ENCODE data around the gene CDK5R2. TPM values are rescaled to one million over a fixed set of nuclear protein-coding genes. Genes with fewer than 3 reads are reported as not detected.
A peak's percentile ranks its signal among the peaks of the same experiment; 100 is the strongest.

Gene CDK5R2
- total RNA-seq, 2 experiments from 2014 or later = not detected

DNA sequence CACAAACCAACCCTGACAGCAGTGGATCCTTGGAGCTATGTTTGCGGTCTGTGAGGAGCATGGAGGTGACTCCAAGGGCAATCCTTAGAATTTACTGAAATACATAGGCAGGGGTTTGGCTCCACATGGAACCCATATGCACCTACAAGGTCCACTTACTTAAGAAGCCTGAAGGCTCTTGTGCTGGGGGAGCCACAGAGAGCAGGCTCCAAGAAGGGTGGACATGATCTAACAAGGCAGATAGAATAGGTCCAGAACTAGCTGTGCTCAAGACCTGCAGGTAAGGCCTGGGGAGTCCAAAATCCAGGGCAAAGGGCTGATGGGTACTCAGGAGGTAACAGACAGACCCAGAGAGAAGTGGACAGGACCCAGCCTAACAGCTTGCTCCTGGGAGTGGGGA, 1.2 kb upstream of the CDK5R2 start:
- intact Hi-C loops (cut with micrococcal nuclease) = no loop called here
- Mint-ChIP-seq H3K4me3 (no peak overlapping the region), H3K36me3 (ENCODE audit: low read depth) (peaks cover 2% of the 10 kb centered on the region), H3K27ac (no peak overlapping the region), H3K4me1 (ENCODE audit: low read depth) (peaks cover 11% of the 10 kb centered on the region), H3K9me3 (no peaks in the 10 kb centered on the region), H3K27me3 (peaks cover 65% of the 10 kb centered on the region)
- ChIA-PET CTCF (interaction anchor here (0.7 to 2.2 kb wide), 8 partner anchors 22 to 340 kb away, joined by 3 to 8 read pairs (median 4); no protein-coding TSS in a partner anchor), POLR2A (no interaction called here)
- TF ChIP-seq, protein P1, sequence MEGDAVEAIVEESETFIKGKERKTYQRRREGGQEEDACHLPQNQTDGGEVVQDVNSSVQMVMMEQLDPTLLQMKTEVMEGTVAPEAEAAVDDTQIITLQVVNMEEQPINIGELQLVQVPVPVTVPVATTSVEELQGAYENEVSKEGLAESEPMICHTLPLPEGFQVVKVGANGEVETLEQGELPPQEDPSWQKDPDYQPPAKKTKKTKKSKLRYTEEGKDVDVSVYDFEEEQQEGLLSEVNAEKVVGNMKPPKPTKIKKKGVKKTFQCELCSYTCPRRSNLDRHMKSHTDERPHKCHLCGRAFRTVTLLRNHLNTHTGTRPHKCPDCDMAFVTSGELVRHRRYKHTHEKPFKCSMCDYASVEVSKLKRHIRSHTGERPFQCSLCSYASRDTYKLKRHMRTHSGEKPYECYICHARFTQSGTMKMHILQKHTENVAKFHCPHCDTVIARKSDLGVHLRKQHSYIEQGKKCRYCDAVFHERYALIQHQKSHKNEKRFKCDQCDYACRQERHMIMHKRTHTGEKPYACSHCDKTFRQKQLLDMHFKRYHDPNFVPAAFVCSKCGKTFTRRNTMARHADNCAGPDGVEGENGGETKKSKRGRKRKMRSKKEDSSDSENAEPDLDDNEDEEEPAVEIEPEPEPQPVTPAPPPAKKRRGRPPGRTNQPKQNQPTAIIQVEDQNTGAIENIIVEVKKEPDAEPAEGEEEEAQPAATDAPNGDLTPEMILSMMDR (IDR thresholded peaks at IDR 0.05) = no peak
- no peak for ATAC-seq
- no peak for DNase-seq

DNA sequence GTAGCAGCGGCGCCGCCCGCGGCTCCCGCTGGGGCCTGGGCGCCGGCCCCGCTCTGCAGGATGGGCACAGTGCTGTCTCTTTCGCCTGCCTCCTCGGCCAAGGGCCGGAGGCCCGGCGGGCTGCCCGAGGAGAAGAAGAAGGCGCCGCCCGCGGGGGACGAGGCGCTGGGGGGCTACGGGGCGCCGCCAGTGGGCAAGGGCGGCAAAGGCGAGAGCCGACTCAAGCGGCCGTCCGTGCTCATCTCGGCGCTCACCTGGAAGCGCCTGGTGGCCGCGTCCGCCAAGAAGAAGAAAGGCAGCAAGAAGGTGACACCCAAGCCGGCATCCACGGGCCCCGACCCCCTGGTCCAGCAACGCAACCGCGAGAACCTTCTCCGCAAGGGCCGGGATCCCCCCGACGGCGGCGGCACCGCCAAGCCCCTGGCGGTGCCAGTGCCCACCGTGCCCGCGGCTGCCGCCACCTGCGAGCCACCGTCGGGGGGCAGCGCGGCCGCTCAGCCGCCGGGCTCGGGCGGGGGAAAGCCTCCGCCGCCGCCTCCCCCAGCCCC, 369 bp downstream of the CDK5R2 start:
- Mint-ChIP-seq H3K27ac (no peak overlapping the region), H3K27me3 (peaks cover 76% of the 10 kb centered on the region), H3K36me3 (ENCODE audit: low read depth) (peaks cover 2% of the 10 kb centered on the region), H3K4me1 (ENCODE audit: low read depth) (peaks cover 17% of the 10 kb centered on the region), H3K4me3 (no peak overlapping the region), H3K9me3 (no peaks in the 10 kb centered on the region)
- POLR2A ChIA-PET = interaction anchor here (0.7 to 1.0 kb wide), 2 partner anchors 13 to 280 kb away, joined by 3 read pairs; no protein-coding TSS in a partner anchor
- CTCF ChIA-PET = interaction anchor here (0.9 to 2.2 kb wide), 5 partner anchors 18 to 83 kb away, joined by 3 to 8 read pairs (median 6); no protein-coding TSS in a partner anchor
- no peak for ATAC-seq
- TF ChIP-seq, protein P1 (IDR thresholded peaks at IDR 0.05) = no peak
- intact Hi-C loops (cut with micrococcal nuclease) = no loop called here
- DNase-seq = no peak

DNA sequence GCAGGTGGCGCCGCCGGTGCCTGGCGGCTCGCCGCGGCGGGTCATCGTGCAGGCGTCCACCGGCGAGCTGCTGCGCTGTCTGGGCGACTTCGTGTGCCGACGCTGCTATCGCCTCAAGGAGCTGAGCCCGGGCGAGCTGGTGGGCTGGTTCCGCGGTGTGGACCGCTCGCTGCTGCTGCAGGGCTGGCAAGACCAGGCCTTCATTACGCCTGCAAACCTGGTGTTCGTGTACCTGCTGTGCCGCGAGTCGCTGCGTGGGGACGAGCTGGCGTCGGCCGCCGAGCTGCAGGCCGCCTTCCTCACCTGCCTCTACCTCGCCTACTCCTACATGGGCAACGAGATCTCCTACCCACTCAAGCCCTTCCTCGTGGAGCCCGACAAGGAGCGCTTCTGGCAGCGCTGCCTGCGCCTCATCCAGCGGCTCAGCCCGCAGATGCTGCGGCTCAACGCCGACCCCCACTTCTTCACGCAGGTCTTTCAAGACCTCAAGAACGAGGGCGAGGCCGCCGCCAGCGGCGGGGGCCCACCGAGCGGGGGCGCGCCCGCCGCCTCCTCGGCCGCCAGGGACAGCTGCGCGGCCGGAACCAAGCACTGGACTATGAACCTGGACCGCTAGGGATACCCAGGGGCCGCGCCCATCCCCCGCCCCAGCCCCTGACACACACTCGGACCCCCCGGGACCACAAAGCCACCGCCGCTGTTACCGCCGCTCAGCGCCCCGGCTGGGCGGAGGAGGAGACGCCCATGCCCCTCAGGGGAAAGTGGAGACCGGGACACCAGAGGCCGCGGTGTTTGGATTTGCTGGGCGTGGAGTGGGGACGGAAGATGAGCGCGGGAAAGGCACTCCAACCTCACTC, 1.1 kb downstream of the CDK5R2 start:
- no peak for ATAC-seq
- ChIA-PET POLR2A (no interaction called here), CTCF (interaction anchor here (0.7 kb wide), 1 partner anchor 113 kb away, joined by 3 read pairs; no protein-coding TSS in a partner anchor)
- Mint-ChIP-seq H3K9me3 (no peaks in the 10 kb centered on the region), H3K36me3 (ENCODE audit: low read depth) (peaks cover 2% of the 10 kb centered on the region), H3K27ac (no peak overlapping the region), H3K4me1 (ENCODE audit: low read depth) (peaks cover 17% of the 10 kb centered on the region), H3K27me3 (peaks cover 75% of the 10 kb centered on the region), H3K4me3 (peak overlapping the region; percentile 21)
- no peak for DNase-seq
- TF ChIP-seq, protein P1 (IDR thresholded peaks at IDR 0.05) = no peak
- intact Hi-C loops (cut with micrococcal nuclease) = no loop called here

DNA sequence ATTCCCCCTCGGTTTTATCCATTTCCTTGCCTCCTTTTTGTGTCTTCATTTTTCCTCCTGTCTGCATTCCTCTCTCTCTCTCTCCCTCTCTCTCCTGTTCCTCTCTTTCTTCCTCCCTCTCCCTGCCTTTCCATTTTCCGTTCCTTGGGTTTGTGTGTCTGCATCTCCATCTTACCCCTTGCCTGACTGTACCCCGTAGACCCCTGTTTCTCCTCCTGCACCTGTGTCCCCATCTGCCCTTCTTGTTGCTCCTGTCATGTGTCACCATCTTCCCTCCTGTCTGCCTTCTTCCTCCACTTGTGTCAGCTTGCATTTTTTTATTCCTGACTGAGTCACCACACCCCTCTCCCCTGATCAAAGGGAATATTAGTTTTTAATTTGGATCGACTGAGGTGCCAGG, 1.8 kb downstream of the CDK5R2 start:
- Mint-ChIP-seq H3K27me3 (peaks cover 79% of the 10 kb centered on the region), H3K4me1 (ENCODE audit: low read depth) (peaks cover 17% of the 10 kb centered on the region), H3K9me3 (no peaks in the 10 kb centered on the region), H3K27ac (no peak overlapping the region), H3K36me3 (ENCODE audit: low read depth) (peaks cover 2% of the 10 kb centered on the region), H3K4me3 (no peak overlapping the region)
- intact Hi-C loops (cut with micrococcal nuclease) = no loop called here
- DNase-seq (no peak), ATAC-seq (no peak)
- TF ChIP-seq, protein P1 (IDR thresholded peaks at IDR 0.05) = no peak
- POLR2A ChIA-PET = no interaction called here
- CTCF ChIA-PET = interaction anchor here (2.3 kb wide), 1 partner anchor 41 kb away, joined by 5 read pairs; no protein-coding TSS in a partner anchor
